NCI-H510A treated with DMSO at 0.1 percent for 48 hours (cell line): Measurements from ENCODE around the gene GTF3C1.
"Not testable (repeated sequence)": the region's sequence is repeated elsewhere in the genome, so short reads cannot be mapped to it uniquely, and the experiment has no call there.

Experiments
- DNase-seq: peaks from one replicate; lab custom pipeline; 2025; lab: John Stamatoyannopoulos, UW

GTF3C1 gene, protein sequence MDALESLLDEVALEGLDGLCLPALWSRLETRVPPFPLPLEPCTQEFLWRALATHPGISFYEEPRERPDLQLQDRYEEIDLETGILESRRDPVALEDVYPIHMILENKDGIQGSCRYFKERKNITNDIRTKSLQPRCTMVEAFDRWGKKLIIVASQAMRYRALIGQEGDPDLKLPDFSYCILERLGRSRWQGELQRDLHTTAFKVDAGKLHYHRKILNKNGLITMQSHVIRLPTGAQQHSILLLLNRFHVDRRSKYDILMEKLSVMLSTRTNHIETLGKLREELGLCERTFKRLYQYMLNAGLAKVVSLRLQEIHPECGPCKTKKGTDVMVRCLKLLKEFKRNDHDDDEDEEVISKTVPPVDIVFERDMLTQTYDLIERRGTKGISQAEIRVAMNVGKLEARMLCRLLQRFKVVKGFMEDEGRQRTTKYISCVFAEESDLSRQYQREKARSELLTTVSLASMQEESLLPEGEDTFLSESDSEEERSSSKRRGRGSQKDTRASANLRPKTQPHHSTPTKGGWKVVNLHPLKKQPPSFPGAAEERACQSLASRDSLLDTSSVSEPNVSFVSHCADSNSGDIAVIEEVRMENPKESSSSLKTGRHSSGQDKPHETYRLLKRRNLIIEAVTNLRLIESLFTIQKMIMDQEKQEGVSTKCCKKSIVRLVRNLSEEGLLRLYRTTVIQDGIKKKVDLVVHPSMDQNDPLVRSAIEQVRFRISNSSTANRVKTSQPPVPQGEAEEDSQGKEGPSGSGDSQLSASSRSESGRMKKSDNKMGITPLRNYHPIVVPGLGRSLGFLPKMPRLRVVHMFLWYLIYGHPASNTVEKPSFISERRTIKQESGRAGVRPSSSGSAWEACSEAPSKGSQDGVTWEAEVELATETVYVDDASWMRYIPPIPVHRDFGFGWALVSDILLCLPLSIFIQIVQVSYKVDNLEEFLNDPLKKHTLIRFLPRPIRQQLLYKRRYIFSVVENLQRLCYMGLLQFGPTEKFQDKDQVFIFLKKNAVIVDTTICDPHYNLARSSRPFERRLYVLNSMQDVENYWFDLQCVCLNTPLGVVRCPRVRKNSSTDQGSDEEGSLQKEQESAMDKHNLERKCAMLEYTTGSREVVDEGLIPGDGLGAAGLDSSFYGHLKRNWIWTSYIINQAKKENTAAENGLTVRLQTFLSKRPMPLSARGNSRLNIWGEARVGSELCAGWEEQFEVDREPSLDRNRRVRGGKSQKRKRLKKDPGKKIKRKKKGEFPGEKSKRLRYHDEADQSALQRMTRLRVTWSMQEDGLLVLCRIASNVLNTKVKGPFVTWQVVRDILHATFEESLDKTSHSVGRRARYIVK (N-terminal part only)

DNA sequence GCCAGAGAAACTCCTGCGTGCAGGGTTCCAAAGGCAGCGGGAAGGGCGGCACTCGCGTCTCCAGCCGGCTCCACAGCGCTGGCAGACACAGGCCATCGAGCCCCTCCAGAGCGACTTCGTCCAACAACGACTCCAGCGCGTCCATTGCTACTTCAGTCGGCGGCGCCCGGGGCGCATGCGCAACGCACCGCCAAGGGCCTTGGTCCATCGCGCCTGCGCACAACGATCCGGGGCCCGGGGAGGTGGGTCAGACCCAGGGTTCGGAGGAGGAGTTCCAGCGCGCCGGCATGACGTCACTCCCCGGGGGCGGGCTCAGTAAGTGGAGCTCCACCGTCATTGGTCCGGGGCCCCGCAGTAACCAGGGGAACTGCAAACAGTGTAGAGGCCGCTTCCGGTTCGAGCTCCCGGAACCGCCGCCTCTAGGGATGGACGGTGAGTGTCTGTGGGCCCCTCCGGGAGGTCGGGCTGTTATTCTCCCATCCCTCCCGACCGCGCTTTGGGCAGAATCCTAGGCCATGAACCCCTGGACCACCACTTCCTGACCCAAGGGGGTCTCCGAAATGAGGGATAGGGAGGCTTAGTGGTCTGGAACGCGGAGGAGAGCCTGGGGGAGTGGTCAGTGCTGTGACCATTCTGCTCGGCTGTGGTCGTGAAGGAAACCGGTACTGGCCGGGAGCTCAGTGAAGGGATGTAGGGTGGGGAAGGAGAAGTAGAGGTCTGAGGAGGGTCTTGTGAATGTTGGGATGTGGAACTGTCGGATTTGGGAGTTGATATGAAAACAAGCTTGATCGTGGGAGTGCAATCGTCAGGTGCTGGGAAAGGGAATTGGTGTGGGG is at the start of gene GTF3C1, which contains the start of gene KATNIP:
Gene GTF3C1, minus strand, starts transcription at position 168 of the 836 bp plus-strand sequence. Its CDS starts 23 bp downstream, at position 145.
Gene KATNIP, plus strand, starts transcription at position 399 of the 836 bp plus-strand sequence. Its CDS starts 27 bp downstream, at position 426.
- DNase-seq = peak; percentile 98

DNA sequence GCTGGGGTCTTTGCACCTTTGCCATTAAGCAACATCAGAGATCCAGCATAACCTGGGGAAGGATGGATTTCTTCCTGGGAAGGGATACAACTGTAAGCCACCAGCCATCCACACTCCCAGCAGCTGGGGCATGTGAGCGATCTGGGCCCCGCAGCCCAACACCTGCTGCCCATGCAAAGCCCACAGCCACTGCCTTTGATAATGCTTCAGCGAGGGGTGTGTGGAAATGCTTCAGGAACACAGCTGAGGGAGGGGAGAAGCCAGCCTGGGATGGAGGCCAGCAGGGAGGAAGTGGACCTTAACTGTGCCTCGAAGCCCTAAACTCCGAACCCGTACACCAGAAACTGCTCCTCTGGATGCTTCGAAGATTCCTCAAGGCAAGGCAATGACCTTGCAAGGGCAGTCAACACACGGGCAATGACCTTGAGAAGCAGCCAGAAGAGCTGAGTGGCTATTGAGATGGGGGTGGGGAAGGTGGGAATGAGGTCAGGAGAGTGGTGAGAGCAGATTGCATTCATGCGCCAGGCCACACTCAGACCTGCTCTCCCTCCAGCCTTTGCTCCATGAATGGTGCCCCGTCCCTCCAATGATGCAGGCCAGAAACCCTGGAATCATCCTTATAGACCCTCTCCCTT is 49.3 kb upstream of the GTF3C1 start:
- DNase-seq = no peak

DNA sequence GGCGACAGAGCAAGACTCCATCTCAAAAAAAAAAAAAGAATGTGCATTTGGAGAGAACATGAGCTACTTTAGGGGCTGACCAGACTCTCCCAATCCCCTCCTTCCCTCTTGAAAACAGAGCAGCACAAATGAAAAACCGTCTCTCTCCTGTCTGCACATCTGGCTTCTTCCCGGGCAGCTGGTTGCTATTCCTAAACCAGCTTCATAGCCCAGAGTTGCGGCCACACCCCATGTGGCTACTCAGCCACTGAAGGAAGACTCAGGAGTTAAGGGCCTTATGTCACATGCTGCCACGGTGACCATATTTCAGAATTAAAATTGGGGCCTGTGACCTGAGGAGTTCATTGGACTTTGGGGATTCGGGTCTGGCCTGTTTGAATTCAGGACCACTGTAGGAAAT is 48.5 kb upstream of the GTF3C1 start:
- no peak for DNase-seq

DNA sequence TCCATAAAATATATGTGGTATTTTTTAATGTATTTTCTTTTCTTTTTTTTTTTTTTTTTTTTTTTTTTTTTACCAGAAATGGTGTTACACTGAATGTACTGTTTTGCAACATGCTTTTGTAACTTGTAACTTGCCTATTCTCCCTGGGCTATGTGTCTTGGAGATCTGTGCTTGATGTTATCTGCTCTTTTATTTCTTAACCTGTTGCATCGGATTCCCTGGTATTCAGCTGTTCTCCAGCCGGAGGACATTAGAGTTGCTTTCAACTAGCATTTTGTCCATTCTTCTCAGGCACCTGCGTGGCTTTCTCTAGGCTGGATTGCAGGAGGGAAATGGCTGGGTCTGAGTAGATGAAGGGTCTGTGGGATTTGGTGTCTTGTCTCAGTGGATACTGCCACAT is 47.6 kb upstream of the GTF3C1 start:
- DNase-seq = no peak

DNA sequence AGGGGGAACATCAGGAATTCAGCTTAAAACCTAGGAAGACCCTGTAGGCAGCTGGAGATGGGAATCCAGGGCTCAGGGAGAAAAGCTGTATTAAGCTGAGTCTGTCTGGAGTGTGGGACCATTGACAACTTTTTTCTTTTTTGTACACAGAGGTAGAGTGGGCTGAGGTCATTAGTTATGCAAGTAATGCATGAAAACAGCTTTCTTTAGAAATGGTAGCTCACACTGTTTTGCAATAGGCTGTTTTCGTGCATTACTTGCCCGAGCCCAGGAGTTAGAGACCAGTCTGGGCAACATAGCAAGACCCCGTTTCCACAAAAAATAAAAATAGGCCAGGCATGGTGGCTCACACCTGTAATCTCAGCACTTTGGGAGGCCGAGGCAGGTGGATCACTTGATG is 46.7 kb upstream of the GTF3C1 start:
- no peak for DNase-seq

DNA sequence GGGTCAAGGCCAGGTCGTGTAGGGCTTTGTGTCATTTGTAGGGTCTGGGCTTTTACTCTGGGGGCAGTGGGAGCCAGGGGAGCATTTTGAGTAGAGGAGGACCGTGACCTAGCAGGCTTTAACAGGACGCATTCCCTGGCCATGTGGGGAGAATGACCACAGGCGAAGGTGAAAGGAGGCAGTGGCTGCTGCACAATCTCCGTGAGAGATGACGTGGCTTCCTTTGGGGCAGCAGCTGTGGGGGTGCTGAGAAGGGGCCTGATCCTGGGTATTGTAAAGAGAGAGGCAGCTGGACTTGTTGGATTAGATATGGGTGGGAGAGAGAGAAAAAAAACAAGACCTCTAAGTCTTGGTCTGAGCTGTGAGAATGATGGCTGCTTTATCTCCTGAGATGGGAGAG is 46.3 kb upstream of the GTF3C1 start:
- DNase-seq = no peak

DNA sequence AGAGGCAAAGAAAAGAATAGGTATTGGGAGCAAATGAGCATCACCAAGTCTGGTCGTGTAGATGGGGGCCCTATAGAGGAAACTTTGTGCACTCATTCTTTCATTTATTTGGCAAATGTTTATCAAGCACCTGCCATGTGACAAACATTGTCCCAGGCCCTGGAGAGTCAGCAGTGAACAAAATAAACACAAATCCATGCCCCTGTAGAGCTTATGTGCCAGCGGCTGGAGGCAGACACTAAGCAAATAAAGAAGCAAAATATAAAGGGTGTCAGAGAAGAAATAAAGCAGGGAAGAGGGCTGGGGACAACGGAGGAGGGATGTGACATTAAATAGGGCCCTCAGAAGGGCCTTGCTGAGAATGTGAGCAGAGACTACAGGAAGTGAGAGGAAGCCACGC is 45.8 kb upstream of the GTF3C1 start:
- DNase-seq = peak; percentile 56

DNA sequence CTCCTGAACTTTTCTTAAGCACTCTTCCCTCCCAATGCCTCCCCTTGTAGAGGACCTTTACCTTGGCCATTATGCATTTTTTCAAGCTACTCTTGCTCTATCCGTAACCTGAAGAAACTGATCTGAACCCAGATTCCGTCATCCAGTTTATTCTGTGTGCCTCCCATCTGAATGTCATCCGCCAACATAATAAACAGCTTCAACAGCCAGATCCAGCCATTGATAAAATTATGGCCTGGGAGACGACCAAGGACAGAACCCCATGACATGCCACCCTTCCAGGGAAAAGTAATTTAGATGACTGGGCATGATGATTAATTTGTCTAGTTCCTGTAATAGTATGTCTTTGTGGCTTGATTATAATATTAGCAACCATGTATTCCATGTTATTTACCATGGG is 42.1 kb upstream of the GTF3C1 start:
- no peak for DNase-seq

DNA sequence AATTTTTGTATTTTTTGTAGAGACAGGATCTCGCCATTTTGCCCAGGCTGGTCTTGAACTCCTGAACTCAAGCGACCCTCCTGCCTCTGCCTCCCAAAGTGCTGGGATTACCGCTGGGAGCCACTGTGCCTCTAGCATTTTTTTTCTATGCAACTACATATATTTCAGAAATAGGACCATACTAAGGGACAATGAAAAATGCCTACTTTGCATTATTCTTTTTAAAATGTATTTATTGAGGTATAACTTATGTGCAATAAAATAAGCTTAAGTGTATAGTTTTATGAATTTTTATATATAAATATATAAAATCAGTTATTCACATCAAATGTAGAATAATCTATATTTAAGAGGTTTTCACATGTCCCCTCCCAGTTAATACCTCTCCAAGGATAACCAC is 38.3 kb upstream of the GTF3C1 start:
- DNase-seq = no peak

DNA sequence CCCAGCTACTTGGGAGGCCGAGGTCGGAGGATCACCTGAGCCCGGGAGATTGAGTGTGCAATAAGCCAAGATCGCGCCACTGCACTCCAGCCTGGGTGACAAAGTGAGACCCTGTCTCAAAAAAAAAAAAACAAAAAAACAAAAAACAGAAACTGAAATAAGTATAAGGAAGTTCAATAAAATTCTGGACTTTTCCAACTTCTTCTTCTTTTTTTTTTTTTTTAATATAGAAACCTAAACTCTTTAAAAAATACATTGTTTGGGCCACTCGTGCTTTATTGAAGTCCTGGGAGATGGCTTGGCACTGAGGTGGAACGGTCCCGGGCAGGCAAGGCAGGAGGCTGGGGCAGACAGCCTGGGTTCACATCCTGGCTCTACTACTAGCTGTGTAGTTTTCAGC is 37.0 kb upstream of the GTF3C1 start:
- DNase-seq = no peak

DNA sequence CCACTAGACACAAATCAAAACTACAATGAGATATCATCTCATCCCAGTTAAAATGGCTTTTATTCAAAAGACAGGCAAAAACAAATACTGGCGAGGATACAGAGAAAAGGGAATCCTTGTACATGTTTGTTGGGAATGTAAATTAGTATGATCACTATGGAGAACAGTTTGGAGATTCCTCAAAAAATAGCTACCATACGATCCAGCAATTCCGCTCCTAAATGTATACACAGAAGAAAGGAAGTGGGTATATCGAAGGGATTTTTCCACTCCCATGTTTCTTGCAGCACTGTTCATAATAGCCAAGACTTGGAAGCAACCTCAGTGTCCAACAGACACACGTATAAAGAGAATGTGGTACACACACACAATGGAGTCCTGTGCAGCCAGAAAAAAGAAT is 35.5 kb upstream of the GTF3C1 start:
- no peak for DNase-seq

DNA sequence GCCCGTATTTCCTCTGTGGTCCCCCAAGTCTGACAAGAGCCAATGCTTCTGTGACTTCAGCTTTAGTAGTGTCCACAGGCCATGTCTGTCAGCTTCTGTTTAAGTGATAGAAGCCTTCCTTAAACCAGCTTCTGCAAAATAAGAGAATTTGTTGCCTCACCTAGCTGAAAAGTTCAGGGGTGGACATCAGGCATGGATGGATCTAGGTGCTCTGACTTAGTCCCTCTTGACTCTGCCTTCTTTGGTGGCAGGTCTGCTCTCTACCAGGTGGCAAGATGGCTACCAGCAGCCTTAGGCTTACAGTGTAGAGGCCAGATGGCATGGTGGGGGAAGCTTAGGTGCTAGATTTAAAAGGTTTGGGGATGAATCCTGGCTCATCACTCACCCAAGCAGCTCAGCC is 33.9 kb upstream of the GTF3C1 start:
- no peak for DNase-seq

DNA sequence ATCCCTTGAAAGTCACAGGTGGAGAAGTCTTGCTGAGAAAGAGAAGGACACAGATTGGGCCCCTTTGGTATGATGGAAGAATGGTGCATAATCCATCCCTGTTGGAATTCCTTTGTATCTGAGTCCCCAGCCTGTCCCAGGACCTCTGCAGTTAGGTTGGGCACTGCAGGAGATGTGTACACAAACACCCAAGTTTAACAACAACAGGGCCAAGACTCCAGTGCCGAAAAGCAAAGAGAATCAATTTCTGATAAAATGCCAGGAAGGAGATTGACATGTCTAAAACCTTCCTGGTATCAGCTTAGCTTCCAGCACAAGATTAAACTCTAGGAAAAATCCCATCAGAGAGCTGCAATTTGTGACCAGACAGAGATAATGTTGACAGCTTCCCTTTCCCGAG is 33.2 kb upstream of the GTF3C1 start:
- no peak for DNase-seq

DNA sequence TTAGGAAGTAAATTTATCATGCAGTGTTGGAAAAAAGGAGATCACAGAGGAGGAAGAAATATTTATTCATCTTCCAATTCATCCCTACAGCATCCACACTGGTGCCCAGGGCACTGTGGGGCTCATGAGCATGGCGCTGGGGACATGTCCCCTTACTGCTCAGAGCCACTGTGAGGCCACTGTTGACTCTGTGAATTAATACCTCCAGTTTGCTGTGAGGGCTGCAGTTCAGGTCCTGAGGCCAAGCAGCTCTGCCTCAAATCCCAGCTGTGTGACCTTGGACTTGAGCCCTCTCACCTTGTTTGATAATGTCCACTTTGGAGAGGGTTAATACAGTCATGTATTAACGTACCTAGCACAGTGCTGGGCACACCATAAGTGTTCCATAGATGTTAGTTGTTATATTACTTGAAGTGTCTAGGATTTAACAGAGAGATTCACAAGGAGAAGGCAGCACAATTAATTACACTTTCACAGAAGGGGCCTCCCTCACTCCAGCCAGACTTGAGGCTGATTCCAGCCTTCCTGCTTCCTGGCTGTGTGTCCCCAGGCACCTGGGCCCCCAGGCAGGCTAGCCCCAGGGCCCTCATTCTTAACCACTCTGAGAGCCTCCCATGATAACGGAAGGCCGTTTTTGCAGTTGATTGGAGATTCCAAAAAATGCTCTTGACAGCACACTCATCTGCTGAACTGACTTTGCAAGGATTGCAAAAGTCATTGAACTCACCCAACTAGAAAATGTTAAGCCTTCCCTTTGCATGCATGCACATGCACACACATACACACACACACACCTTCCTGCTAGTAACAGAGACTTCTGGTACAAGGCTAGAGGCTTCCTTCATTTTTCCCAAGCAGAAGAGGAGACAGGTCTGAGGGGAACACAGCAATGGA is 29.6 kb upstream of the GTF3C1 start:
- no peak for DNase-seq

DNA sequence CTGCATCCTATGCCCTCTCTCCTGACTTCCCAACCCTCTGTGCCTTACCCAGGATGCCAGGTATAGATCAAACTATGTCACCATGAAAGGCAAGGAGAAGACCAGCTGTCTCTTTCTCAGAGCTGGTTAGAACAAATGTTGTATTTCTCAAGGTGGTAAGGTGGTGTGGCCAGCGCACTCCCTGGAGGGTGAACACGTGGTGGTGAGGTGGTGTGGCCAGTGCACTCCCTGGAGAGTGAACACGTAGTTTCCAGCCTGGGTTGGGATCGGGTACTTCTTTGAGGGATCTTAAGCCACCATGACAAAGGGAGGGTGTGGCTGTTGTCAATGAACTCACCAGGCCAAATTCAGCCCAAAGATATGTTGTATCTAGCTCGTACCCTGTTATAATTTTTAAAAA is 27.0 kb upstream of the GTF3C1 start:
- DNase-seq = no peak

DNA sequence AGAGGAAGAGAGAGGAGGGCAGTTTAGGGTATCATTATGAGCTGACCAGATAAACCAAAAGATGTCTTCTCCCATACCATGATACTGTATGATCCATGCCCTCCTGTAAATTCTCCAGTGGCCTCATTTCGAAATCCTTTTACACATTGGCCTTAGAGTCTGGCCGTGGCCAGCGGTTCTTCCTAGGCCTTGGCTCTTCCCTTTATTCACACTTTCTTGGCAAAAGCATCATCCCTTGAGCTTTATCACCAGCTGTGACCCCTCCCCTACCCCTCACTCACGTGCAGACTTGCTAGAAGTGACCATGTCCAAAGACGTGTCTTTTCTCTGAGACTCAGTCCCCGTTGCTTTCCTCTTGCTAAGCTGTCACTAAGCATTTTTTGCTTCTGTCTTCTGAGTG is 23.0 kb upstream of the GTF3C1 start:
- DNase-seq = no peak

DNA sequence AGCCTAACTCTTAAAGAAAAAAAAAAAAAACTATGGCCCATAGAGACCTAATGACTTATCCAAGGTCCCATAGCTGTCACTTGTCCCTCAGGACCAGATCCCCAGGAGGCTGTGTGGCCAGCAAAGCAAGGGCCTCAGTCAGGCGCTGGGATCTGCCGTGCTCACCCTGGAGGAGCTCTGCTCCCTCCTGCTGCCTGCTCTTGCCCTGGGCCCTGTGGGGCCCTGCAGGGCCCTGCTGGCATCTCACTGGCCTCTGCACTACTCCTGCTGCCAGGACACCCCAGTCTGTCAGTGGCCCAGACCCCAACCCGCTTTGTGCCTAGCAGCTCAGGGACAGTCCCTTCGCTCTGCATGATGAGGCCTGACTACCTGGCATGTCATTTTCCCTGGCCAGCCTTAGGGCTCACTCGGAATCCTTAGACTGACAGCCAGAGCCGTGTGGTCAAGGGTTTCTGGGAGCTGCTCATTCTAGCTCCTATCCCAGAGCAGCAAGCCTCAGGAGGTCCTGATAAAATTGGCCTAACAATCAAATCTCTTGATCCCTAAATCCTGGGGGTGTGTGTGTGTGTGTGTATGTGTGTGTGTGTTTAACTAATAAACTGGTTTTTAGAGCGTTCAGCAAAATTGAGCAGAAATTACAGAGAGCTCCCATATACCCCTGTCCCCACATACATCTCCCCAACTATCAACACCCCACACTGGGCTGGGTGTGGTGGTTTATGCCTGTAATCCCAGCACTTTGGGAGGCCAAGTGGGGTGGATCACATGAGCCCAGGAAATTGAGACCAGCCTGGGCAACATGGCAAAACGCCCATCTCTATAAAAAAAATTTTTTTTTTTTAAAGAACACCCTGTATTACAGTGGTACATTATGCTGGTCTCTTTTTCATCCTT is 22.0 kb upstream of the GTF3C1 start:
- no peak for DNase-seq

DNA sequence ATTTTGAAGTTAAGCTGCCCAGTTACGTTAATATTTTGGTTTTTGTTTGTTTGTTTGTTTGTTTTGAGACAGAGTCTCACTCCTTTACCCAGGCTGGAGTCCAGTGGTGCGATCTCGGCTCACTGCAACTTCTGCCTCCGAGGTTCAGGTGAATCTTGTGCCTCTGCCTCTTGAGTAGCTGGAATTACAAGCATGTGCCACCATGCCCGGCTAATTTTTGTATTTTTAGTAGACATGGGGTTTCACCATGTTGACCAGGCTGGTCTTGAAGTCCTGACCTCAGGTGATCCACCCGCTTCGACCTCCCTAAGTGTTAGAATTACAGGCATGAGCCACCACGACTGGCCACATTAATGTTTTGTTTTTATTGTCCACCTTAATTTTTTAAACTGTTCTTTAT is 21.3 kb upstream of the GTF3C1 start:
- DNase-seq = not testable (repeated sequence)

DNA sequence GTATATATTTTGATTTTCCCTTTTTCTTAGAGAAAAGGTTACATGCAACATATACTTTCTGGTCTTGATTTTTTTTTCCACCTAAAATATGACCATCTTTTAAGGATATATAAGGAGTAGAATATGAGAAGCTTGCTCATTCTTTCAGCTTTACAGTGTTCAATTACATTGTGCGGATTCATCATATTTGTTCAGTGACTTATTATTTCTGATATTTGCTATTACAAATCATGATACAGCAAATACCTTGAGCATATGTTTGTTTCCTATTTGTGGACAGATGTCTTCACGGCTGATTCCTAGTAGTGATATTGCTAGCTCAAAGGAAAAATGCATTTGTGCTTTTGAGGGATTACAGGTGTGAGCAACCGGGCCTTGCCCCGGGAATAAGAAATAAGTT is 18.4 kb upstream of the GTF3C1 start:
- DNase-seq = no peak
